ENCODE results near the gene MAML3.

- TF ChIP-seq CTCF (IDR thresholded peaks at IDR 0.05; ENCODE audit: poor library complexity) (no peak), EZH2phosphoT487 (IDR thresholded peaks at IDR 0.05; ENCODE audit: low read depth, severe bottlenecking, unreplicated experiment) (no peak)
Measured at GRCh38 chr4:139851133-139851532, 302.9 kb downstream of the MAML3 start.

Measured in hepatocyte (in vitro differentiated cells).